SK-N-SH (cell line): ENCODE measurements around the gene CPLX1. TPM values are rescaled to one million over a fixed set of nuclear protein-coding genes. Genes with fewer than 3 reads are reported as not detected.

Source experiments
- CTCF ChIA-PET: fragments of 300-600, 350-600 bp; formaldehyde crosslinking; extraction: SDS; loops from one replicate; lab custom pipeline; 2021; lab: Yijun Ruan, JAX
- POLR2A ChIA-PET: fragments of 350-600 bp; sonication (Branson Sonifier 250); formaldehyde crosslinking; extraction: SDS; loops from one replicate; lab custom pipeline; 2020; ENCODE audit warnings: antibody characterized with exemption, inconsistent platforms; lab: Yijun Ruan, JAX
- DNase-seq: peaks from one replicate; pipeline ENCODE4 v3.0.0; 2012
- H2AFZ ChIP-seq: fragments of 200-600 bp; sonication (generic); 2 replicates; pipeline ENCODE4 v1.8.1; 2016; ENCODE audit warnings: antibody characterized with exemption, mild to moderate bottlenecking, low read depth
- H3F3A ChIP-seq: fragments of 200-600 bp; sonication (generic); replicated peaks from 2 replicates; pipeline ENCODE3; 2016; ENCODE audit warnings: antibody characterized with exemption, mild to moderate bottlenecking; ENCODE audit not compliant: insufficient read depth
- H3K27ac ChIP-seq, 2 experiments: fragments of 200-500 bp in 1 of 2; fragments of 200-600 bp in 1 of 2; sonication (Bioruptor generic) in 1 of 2; sonication (generic), shearing (Covaris generic) in 1 of 2; 2 replicates each; pipeline versions ENCODE4 v1.5.1 to v1.6.1; 2014 to 2016; ENCODE audit warnings: low read depth in 2 of 2, inconsistent platforms in 1 of 2, low read length in 1 of 2, mild to moderate bottlenecking in 1 of 2, mixed read lengths in 1 of 2
- H3K27me3 ChIP-seq: fragments of 200-600 bp; sonication (generic), shearing (Covaris generic); 2 replicates; pipeline ENCODE4 v1.6.1; 2016; ENCODE audit warnings: mixed run types; ENCODE audit not compliant: insufficient read depth
- H3K36me3 ChIP-seq, 2 experiments: fragments of 200-500 bp in 1 of 2; fragments of 200-600 bp in 1 of 2; sonication (Bioruptor generic) in 1 of 2; sonication (generic) in 1 of 2; replicated peaks in 1 of 2; 2 replicates each; pipeline versions ENCODE3 to v1.5.1; 2014 to 2016; ENCODE audit warnings: low read length in 1 of 2, mild to moderate bottlenecking in 1 of 2; ENCODE audit not compliant: insufficient read depth in 2 of 2, control insufficient read depth in 1 of 2
- H3K4me1 ChIP-seq, 2 experiments: fragments of 200-500 bp in 1 of 2; fragments of 200-600 bp in 1 of 2; sonication (Bioruptor generic) in 1 of 2; sonication (generic), shearing (Covaris generic) in 1 of 2; 2 replicates each; pipeline versions ENCODE4 v1.5.1 to v1.6.1; 2014 to 2016; ENCODE audit warnings: low read depth in 1 of 2, low read length in 1 of 2, mixed run types in 1 of 2; ENCODE audit not compliant: insufficient read depth in 2 of 2, control insufficient read depth in 1 of 2
- H3K4me2 ChIP-seq: fragments of 200-600 bp; sonication (generic), shearing (Covaris generic); 2 replicates; pipeline ENCODE4 v1.6.1; 2017; ENCODE audit warnings: mixed run types
- H3K4me3 ChIP-seq, 2 experiments: fragments of 200-500 bp in 1 of 2; fragments of 200-600 bp in 1 of 2; sonication (Bioruptor generic) in 1 of 2; sonication (generic), shearing (Covaris generic) in 1 of 2; 2 replicates each; pipeline versions ENCODE4 v1.5.1 to v1.8.1; 2014 to 2016; ENCODE audit warnings: low read depth in 2 of 2, inconsistent platforms in 1 of 2, low read length in 1 of 2, mild to moderate bottlenecking in 1 of 2, mixed read lengths in 1 of 2, moderate library complexity in 1 of 2
- H3K79me2 ChIP-seq: fragments of 200-600 bp; sonication (generic); 2 replicates; pipeline ENCODE4 v1.8.1; 2017; ENCODE audit warnings: mild to moderate bottlenecking; ENCODE audit not compliant: insufficient read depth
- H3K9ac ChIP-seq: fragments of 200-600 bp; sonication (generic); 2 replicates; pipeline ENCODE4 v1.6.1; 2017; ENCODE audit warnings: mixed run types
- H3K9me2 ChIP-seq: fragments of 200-600 bp; sonication (generic); 2 replicates; pipeline ENCODE4 v1.6.1; 2017; ENCODE audit warnings: mixed run types
- H3K9me3 ChIP-seq: fragments of 200-600 bp; sonication (generic); 2 replicates; pipeline ENCODE4 v1.6.1; 2017; ENCODE audit warnings: mixed run types, mild to moderate bottlenecking, moderate library complexity
- H4K20me1 ChIP-seq: fragments of 200-600 bp; sonication (generic); 2 replicates; pipeline ENCODE4 v1.6.1; 2017; ENCODE audit warnings: mild to moderate bottlenecking, mixed run types; ENCODE audit not compliant: insufficient read depth
- EP300 ChIP-seq, 2 experiments: IDR thresholded peaks; 2 replicates each; pipeline versions ENCODE4 v1.4.0 to v1.6.1; 2012; ENCODE audit warnings: borderline replicate concordance in 1 of 2, low read depth in 1 of 2, low read length in 1 of 2
- FOSL2 ChIP-seq: IDR thresholded peaks from 2 replicates; pipeline ENCODE4 v1.4.0; 2012; ENCODE audit warnings: low read depth, mild to moderate bottlenecking, moderate library complexity, borderline replicate concordance
- NFIC ChIP-seq: IDR thresholded peaks from 2 replicates; pipeline ENCODE4 v1.4.0; 2012; ENCODE audit warnings: borderline replicate concordance
- NRF1 ChIP-seq: IDR thresholded peaks from 2 replicates; pipeline ENCODE4 v1.6.1; 2012; ENCODE audit warnings: low read depth, mild to moderate bottlenecking, low read length
- TAF1 ChIP-seq: IDR thresholded peaks from 2 replicates; pipeline ENCODE4 v1.6.1; 2012; ENCODE audit warnings: low read depth, mild to moderate bottlenecking, low read length, moderate library complexity, borderline replicate concordance
- WGBS: methylation state at CpG from one replicate; pipeline ENCODE4 v1.1.6; 2017; ENCODE audit warnings: low lambda C conversion rate; 5-methylcytosine and 5-hydroxymethylcytosine counted together
- polyA plus RNA-seq, 3 experiments: library from polyadenylated mRNA; depleted of rRNA; stranded (reverse); fragments of >200 nt; gene quantifications; 2 replicates each; pipeline ENCODE4 v1.2.3, GENCODE V29; 2012
- TF ChIP-seq, protein P1 (sequence below): fragments of 150-350 bp; IDR thresholded peaks from 2 replicates; pipeline ENCODE4 v1.6.1; 2016; ENCODE audit warnings: mild to moderate bottlenecking, low read depth, low read length
- TF ChIP-seq, protein P2 (sequence below): fragments of 200-600 bp; sonication (generic); IDR thresholded peaks from 2 replicates; pipeline ENCODE4 v1.6.1; 2017; ENCODE audit warnings: antibody characterized with exemption, mild to moderate bottlenecking, moderate library complexity
- TF ChIP-seq, protein P3 (sequence below): IDR thresholded peaks from 2 replicates; pipeline ENCODE4 v1.4.0; 2012; ENCODE audit warnings: low read depth, borderline replicate concordance

Gene CPLX1
- polyA plus RNA-seq, 1 of the 3 experiments (the other 2 are of a cell fraction) = 0.56 TPM

- TF ChIP-seq EP300 (IDR thresholded peaks at IDR 0.05; ENCODE audit: borderline replicate concordance in 1 of 2, low read depth in 1 of 2, low read length in 1 of 2) = no peak
- TF ChIP-seq, protein P1, sequence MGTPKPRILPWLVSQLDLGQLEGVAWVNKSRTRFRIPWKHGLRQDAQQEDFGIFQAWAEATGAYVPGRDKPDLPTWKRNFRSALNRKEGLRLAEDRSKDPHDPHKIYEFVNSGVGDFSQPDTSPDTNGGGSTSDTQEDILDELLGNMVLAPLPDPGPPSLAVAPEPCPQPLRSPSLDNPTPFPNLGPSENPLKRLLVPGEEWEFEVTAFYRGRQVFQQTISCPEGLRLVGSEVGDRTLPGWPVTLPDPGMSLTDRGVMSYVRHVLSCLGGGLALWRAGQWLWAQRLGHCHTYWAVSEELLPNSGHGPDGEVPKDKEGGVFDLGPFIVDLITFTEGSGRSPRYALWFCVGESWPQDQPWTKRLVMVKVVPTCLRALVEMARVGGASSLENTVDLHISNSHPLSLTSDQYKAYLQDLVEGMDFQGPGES = no peak
- TF ChIP-seq FOSL2 = no peak
- TF ChIP-seq NFIC = no peak
- TF ChIP-seq, protein P2, sequence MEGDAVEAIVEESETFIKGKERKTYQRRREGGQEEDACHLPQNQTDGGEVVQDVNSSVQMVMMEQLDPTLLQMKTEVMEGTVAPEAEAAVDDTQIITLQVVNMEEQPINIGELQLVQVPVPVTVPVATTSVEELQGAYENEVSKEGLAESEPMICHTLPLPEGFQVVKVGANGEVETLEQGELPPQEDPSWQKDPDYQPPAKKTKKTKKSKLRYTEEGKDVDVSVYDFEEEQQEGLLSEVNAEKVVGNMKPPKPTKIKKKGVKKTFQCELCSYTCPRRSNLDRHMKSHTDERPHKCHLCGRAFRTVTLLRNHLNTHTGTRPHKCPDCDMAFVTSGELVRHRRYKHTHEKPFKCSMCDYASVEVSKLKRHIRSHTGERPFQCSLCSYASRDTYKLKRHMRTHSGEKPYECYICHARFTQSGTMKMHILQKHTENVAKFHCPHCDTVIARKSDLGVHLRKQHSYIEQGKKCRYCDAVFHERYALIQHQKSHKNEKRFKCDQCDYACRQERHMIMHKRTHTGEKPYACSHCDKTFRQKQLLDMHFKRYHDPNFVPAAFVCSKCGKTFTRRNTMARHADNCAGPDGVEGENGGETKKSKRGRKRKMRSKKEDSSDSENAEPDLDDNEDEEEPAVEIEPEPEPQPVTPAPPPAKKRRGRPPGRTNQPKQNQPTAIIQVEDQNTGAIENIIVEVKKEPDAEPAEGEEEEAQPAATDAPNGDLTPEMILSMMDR = no peak
- no peak for TF ChIP-seq NRF1
- H3K9me2 ChIP-seq = no peaks in the 10 kb centered on the region
- H3K4me3 ChIP-seq = no peak overlapping the region
- H3K9ac ChIP-seq = no peak overlapping the region
- 68% methylated on average over 28 of the region's 71 CpGs for WGBS
- H3K4me2 ChIP-seq = no peak overlapping the region
- no peak overlapping the region for H3K27ac ChIP-seq
- no peak for DNase-seq
- H2AFZ ChIP-seq = no peak overlapping the region
- POLR2A ChIA-PET = no interaction called here
- H3K9me3 ChIP-seq = no peaks in the 10 kb centered on the region
- peaks cover 0 to 2% of the 10 kb centered on the region in 2 experiments; a peak in 1 of 4 replicates for H3K4me1 ChIP-seq
- H3K79me2 ChIP-seq = no peaks in the 10 kb centered on the region
- no peaks in the 10 kb centered on the region for H4K20me1 ChIP-seq
- CTCF ChIA-PET = interaction anchor here (0.9 to 2.3 kb wide), 3 partner anchors 12 to 137 kb away, joined by 3 to 7 read pairs (median 3); partner anchors contain the start of genes GAK and TMEM175
- 0 out of 2 replicates have a peak, but pooled peaks cover 5% of the 10 kb centered on the region for H3K27me3 ChIP-seq
- H3K36me3 ChIP-seq = no peaks in the 10 kb centered on the region
- no peaks in the 10 kb centered on the region for H3F3A ChIP-seq
Measured at GRCh38 chr4:794900-795725, 30.8 kb downstream of the CPLX1 start.

DNA sequence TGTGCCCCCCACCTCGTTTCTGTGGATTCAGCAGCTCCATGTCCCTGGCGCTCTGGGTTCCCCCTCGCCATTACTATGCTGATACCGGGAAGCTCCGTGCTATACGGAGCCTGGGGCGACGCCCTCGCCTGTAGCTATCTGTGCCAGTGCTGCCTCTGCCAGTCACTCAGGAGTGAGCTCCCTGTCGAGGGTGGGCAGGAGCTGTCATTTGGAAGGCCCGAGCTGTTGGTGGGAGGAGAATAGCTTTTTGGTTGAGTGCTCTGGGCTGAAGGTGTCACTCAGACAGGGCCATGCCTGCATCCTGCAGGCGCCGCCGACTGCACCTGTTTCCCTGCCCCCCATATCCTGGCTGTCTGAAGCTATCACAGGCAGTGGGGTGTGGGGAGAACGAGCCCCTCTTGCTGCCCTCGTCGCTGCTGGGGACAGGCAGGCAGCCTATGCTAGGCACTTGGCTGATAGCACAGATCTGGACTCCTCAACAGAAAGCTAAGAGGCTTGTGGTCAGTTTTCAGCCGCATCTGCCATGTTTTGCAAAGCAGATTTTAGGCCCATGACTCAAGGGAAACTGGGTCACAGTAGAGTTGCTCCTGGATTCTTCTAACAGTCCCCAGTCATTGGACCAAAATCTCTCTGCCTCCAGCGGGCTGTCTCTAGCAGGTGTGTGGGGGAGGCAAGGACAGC lies 31.8 kb downstream of the CPLX1 start:
- Histone ChIP-seq H3K27ac (no peak overlapping the region), H2AFZ (no peak overlapping the region), H3K4me1 (peaks cover 0 to 12% of the 10 kb centered on the region in 2 experiments; a peak in 1 of 4 replicates), H3K27me3 (0 out of 2 replicates have a peak, but pooled peaks cover 5% of the 10 kb centered on the region), H3K9me2 (no peaks in the 10 kb centered on the region), H3K79me2 (no peaks in the 10 kb centered on the region), H3K4me2 (no peak overlapping the region), H3K9me3 (no peaks in the 10 kb centered on the region), H3F3A (no peaks in the 10 kb centered on the region), H3K4me3 (no peak overlapping the region), H4K20me1 (no peaks in the 10 kb centered on the region), H3K9ac (no peak overlapping the region), H3K36me3 (no peaks in the 10 kb centered on the region)
- TF ChIP-seq TAF1 = no peak
- TF ChIP-seq, protein P3, sequence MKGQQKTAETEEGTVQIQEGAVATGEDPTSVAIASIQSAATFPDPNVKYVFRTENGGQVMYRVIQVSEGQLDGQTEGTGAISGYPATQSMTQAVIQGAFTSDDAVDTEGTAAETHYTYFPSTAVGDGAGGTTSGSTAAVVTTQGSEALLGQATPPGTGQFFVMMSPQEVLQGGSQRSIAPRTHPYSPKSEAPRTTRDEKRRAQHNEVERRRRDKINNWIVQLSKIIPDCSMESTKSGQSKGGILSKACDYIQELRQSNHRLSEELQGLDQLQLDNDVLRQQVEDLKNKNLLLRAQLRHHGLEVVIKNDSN = no peak
- 63% methylated on average over 12 of the region's 19 CpGs for WGBS
- ChIA-PET POLR2A (interaction anchor here (0.6 kb wide), 1 partner anchor 28 kb away, joined by 3 read pairs; no protein-coding TSS in a partner anchor), CTCF (interaction anchor here (0.9 to 2.3 kb wide), 2 partner anchors 11 to 52 kb away, joined by 3 to 7 read pairs; no protein-coding TSS in a partner anchor)
- DNase-seq = no peak
